ENCODE data around the gene TMEM245.

DNA sequence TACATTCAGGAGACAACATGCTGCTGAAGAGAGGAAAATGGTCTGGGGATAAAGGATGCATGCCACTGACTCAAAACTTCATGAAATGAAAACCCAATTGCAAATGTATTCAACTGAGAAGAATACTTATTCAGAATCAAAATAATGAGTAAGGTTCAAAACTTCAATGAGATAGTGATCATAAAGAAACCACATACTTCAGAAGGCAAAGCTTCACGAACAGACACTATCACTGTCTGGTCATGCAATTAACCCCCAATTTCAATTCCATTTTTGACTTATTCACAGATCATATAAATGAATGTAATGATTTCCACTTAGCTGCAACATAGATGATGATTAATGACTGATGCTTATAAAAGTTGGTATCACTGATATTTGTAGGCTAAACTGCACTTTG lies 73.4 kb downstream of the TMEM245 start:
- TF ChIP-seq, protein P1, sequence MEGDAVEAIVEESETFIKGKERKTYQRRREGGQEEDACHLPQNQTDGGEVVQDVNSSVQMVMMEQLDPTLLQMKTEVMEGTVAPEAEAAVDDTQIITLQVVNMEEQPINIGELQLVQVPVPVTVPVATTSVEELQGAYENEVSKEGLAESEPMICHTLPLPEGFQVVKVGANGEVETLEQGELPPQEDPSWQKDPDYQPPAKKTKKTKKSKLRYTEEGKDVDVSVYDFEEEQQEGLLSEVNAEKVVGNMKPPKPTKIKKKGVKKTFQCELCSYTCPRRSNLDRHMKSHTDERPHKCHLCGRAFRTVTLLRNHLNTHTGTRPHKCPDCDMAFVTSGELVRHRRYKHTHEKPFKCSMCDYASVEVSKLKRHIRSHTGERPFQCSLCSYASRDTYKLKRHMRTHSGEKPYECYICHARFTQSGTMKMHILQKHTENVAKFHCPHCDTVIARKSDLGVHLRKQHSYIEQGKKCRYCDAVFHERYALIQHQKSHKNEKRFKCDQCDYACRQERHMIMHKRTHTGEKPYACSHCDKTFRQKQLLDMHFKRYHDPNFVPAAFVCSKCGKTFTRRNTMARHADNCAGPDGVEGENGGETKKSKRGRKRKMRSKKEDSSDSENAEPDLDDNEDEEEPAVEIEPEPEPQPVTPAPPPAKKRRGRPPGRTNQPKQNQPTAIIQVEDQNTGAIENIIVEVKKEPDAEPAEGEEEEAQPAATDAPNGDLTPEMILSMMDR (IDR thresholded peaks at IDR 0.05; ENCODE audit: low read depth, low read length): no peak
- TF ChIP-seq MYC (IDR thresholded peaks at IDR 0.05; ENCODE audit: low read depth, low read length): no peak
- TF ChIP-seq POLR2A (IDR thresholded peaks at IDR 0.05; ENCODE audit: extremely low read depth, insufficient read length): no peak
